Body of pancreas (tissue), 4 donors: ENCODE results near the gene NEDD4L.

Source experiments
- CTCF ChIP-seq, 7 experiments: fragments of 450-650 bp in 4 of 7; fragments of 200-600 bp in 3 of 7; sonication (generic) in 3 of 7; IDR thresholded peaks; one replicate each; pipeline ENCODE4 v1.5.1; 2016 to 2019; ENCODE audit warnings: antibody characterized with exemption in 7 of 7
- POLR2A ChIP-seq, 3 donors: fragments of 450-650 bp; IDR thresholded peaks; one replicate each; pipeline ENCODE4 v1.6.1; 2016; ENCODE audit warnings: antibody characterized with exemption in 3 of 3, mild to moderate bottlenecking in 2 of 3

GRCh38 chr18:57998461-57998860 lies 45.6 kb upstream of the NEDD4L start:
- TF ChIP-seq CTCF (IDR thresholded peaks at IDR 0.05) (no peak), POLR2A (IDR thresholded peaks at IDR 0.05) (no peak)
